GM19351 (cell line): ENCODE measurements around the gene PSMD13.
"Not testable (repeated sequence)": the region's sequence is repeated elsewhere in the genome, so short reads cannot be mapped to it uniquely, and the experiment has no call there.

Experiments
- ATAC-seq: cut with Tn5 transposase; IDR thresholded peaks from one replicate; pipeline ENCODE4 v1.9.1; 2021; ENCODE audit warnings: mild to moderate bottlenecking, moderate library complexity; ENCODE audit not compliant: unreplicated experiment

Gene PSMD13

DNA sequence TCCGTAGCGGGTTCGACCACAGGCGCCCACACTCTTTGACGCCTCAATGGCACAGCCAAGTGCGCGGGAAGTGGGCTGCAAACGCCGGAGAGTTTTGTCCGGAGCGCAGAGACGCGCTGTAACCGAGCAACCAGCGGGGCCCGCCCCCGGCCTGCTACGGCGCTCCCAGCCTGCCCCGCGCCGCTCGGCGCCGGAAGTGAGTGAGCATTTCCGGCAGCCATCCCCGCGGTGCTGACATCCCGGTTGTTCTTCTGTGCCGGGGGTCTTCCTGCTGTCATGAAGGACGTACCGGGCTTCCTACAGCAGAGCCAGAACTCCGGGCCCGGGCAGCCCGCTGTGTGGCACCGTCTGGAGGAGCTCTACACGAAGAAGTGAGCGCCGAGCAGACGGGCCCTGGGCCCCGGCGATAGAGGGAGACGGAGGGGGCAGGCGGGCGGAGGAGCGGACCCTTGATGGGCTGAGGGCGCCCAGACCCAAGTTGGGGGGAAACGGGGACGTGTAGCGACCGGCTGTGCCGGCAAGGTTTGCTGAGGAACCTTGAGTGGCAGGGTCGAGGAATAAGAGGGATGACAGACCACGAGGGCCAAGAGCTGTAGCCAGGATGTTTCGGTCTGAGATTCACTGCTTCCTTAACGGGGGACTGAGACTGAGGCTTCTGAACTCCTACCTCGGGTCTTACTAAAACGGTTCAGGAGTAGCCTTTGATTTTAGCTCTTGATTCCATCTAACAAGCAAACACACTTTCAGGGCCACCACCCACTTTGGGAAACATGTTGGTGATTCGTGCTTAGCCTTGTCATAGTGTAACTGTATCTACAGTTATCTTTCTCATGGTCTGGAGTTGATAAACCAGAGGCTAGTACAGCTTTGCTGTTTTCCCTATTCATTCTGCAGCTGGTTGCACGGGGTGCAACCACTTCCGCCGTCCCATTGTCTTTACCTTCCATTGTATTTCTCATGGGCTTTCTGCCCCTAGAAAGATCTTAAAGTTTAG is at the start of gene PSMD13:
Gene PSMD13, plus strand, starts transcription at position 203 of the 994 bp plus-strand sequence. Its CDS starts 74 bp downstream, at position 277.
- ATAC-seq = peak; percentile 85

GRCh38 chr11:189200-189783 is 47.5 kb upstream of the PSMD13 start:
- ATAC-seq = peak; percentile 5

GRCh38 chr11:189843-190311 is 46.9 kb upstream of the PSMD13 start:
- ATAC-seq = peak; percentile 83

DNA sequence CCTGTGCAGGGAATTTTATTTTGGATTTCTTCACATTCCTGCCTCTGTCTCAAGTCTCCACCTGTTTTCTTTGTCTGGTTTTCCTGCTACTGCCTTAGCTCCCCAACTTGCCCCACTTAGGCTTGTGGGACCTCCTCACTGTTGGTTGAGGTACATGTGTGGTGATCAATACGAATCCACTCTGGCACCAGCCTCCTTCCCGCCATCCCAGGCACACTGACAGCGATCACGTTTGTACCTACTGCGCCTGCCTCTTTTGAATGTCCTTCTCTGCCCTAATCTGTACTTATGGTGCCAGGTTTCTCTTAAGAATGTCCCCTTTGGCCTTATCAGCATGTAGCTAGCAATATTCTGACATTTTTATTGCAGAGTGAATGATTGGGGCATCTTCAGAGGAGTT is 46.2 kb upstream of the PSMD13 start:
- ATAC-seq = not testable (repeated sequence)

DNA sequence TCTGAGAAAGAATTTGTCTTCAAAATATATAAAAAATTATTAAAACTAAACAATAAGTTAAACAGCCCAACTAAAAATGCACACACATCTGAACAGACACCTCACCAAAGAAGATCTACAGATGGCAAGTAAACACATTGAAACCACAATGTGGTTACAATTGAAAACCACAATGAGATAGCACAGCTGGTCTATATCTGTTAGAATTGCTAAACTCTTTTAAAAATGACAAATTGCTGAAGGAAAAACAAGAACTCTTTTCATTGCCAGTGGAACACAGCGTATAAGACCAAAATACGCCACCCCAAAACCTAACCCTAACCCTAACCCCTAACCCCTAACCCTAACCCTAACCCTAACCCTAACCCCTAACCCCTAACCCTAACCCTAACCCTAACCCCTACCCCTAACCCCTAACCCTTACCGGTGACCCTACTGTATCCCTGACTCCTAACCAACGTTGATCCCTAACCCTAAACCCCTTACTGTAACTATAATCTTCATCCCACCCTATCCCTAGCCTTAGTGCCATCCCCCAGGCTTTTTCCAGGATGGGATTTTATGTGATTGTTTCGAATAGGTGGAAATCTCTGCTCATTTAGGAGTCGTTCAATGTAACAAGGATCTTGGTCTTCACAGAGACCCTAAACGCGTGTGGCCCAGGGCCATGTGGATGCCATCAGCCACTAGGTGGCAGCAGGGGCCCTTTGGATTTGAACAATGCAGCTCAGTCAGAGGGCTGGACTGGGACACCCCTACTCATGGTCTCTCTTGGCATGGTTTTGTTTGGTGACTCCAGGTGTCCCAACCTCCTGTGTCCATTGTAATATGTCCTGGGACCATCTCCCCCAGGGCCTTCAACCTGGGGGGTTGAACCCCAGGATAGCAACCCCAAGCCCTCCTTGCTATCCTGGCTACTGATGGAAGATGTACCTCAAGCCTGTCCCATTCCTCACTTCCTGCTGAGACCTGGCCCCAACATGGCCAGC is 45.0 kb upstream of the PSMD13 start:
- ATAC-seq = not testable (repeated sequence)

GRCh38 chr11:192674-193128 is 44.1 kb upstream of the PSMD13 start, which contains the start of gene SCGB1C1:
Gene SCGB1C1 (plus strand): TSS chr11:193078. CDS start chr11:193100, 22 bp downstream.
- not testable (repeated sequence) for ATAC-seq

GRCh38 chr11:193481-193880 is 43.3 kb upstream of the PSMD13 start:
- not testable (repeated sequence) for ATAC-seq

GRCh38 chr11:196786-197731 is 39.7 kb upstream of the PSMD13 start:
- ATAC-seq = no peak

GRCh38 chr11:197741-198235 is 39.0 kb upstream of the PSMD13 start:
- ATAC-seq = no peak

DNA sequence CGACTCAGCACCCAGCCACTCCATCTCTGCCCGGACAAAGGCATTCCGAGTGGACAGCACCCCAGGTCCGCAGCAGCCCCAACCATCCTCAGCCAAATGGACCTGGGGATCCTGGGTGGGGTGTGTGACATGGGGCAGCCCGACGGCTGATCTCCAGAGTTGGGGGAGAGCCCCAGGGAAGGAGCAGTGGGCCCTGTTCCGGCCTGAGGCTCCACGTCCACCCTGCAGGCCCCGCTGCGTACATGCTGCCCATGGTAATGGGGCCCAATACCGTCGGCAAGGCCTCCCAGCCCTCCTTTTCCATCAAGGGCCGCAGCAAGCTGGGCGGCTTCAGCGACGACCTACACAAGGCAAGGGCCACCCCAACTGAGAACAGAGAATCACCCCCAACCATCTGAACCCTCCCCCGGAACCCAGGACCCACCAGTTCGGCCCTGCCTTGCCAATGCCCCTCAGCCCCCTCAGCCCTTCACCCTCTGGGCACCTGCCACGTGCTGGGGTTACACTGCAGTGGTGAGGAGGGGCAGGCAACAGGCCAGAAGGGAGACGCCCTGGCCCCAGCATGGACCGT is 38.5 kb upstream of the PSMD13 start:
- ATAC-seq = no peak

GRCh38 chr11:199004-199581 is 37.7 kb upstream of the PSMD13 start:
- ATAC-seq = no peak

DNA sequence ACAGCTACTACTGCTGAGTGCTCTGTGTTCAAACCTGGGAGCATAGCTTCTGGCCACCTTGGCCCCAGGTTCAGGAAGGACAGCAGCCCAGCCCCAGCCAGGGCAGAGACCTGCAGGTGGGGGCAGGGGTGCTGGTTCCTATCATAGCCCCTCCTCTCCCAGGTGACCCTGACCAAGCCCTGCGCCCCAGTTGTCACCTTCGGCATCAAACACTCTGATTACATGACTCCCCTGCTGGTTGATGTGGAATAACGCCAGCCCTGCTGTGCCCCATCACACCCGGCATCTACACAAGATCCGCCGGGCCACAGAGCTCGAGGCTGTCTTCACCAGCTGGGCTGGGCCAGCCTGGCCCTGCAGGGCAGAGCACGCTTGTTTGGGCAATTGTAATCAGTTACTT is 37.0 kb upstream of the PSMD13 start:
- no peak for ATAC-seq

GRCh38 chr11:200224-201003 is 36.4 kb upstream of the PSMD13 start:
- ATAC-seq = no peak

DNA sequence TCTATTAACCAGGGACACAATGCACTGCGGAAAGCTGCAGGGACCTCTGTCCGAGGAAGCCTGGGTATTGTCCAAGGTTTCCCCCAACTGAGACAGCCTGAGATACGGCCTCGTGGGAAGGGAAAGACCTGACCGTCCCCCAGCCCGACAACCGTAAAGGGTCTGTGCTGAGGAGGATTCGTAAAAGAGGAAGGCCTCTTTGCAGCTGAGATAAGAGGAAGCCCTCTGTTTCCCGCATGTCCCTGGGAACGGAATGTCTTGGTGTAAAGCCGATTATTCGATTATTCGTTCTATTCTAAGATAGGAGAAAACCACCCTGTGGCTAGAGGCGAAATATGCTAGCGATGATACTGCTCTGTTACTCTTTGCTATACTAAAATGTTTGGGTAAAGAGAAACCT is 34.8 kb upstream of the PSMD13 start:
- no peak for ATAC-seq

GRCh38 chr11:202490-202889 is 34.3 kb upstream of the PSMD13 start:
- ATAC-seq = no peak

DNA sequence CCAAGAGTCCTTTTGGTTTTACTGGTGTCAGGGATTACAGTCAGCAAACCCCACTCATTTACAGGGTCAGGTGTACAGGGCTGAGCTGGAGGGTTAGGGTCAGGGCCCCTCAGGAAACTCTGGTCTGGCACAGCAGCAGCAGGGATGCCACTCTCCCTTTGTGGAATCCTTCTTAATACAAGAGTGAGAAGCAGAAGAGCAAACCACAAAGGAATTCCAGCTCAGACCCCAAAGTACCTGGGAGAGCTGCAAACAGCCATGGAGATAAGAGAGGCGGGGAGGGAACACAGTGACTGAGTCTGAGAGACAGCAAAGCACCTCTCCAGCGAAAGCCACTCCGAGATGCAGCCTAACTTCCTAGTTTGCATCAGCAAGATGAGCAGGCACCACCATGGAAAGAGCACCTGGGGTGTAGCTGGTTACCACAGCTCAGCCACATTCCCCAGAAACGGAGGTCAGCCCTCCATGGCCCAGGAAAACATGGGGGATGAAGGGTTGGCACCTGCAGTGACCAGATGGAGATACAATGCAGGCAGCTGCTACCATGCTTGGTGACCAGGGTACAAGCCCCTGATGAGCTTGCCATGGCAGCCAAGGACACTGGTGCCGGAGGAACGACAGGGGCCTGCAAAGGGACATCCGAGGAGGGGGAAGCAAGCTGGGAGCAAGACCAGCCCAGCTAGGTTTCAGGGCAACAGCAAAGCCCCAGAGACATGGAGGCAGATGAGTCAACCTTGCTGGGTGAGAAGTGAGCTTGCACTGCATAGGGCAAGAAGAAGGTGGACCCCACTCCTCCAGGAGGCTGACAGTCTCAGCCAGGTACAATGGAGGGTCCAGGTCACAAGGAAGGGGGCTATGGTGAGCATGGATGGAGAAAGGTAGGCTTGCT is 33.5 kb upstream of the PSMD13 start:
- ATAC-seq = no peak
